HG02870 (cell line): ENCODE data around the gene ANKRD24.
A peak's percentile ranks its signal among the peaks of the same experiment; 100 is the strongest.
"Not testable (repeated sequence)": the region's sequence is repeated elsewhere in the genome, so short reads cannot be mapped to it uniquely, and the experiment has no call there.

Experiments
- ATAC-seq: cut with Tn5 transposase; IDR thresholded peaks from one replicate; pipeline ENCODE4 v1.9.1; 2021; ENCODE audit warnings: mild to moderate bottlenecking, moderate library complexity; ENCODE audit not compliant: unreplicated experiment

ANKRD24 gene

DNA sequence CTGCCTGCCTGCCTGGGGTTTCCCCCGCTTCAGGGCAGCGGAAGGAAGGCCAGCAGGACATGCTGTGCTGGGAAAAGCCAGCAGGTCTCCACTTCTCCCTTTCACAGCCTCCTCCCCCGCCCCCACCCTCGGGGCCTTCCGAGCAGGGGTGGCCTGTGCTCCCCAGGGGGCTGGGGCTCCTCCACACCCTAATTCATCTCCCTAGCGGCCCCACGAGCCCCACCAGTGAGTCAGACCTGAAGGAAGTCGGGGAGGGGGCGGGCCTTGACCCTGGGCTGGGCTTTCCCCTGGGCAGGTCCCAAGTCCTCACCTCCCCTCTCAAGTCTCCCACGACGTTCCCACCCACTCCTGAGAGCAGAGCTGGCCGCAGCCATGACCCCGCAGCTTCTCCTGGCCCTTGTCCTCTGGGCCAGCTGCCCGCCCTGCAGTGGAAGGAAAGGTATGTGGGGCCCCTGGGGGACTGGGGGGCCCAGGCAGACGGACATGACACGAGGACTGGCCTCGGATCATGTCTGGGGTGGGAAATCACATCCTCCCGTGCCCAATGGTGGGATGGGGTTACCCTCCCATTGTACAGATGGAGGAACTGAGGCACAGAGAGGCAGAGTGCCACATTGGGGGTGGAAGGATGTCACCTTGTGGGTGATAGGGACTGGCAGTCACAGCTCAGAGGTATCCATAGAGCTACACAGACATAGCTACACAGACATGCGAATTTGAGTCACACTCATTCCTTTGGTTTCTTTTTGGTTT lies 46.9 kb downstream of the ANKRD24 start, which contains the start of gene EBI3:
TSS of gene EBI3 (plus strand) at position 345 of the 753 bp plus-strand sequence. CDS start at position 373, 28 bp downstream.
- peak; percentile 56 for ATAC-seq

DNA sequence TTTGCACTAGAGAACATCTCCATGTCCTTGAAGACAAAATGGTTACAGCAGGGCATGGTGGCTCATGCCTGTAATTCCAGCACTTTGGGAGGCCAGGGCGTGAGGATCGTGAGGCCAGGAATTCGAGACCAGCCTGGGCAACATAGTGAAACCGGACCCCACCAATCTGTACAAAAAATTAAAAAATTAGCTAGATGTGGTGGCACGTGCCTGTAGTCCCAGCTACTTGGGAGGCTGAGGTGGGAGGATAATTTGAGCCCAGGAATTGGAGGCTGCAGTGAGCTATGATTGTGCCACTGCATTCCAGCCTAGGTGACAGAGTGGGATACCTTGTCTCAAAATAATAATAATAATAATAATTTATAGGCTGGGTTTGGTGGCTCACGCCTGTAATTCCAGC lies 47.7 kb downstream of the ANKRD24 start:
- not testable (repeated sequence) for ATAC-seq

DNA sequence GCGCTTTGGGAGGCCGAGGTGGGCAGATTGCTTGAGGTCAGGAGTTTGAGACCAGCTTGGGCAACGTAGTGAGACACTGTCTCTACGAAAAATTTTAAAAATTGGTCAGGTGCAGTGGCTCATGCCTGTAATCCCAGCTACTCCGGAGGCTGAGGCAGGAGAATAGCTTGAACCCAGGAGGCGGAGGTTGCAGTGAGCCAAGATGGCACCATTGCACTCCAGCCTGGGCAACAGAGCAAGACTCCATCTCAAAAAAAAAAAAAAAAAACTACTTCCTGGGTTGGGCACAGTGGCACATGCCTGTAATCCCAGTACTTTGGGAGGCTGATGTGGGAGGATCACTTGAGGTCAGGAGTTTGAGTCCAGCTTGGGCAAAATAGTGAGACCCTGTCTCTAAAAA lies 49.0 kb downstream of the ANKRD24 start:
- ATAC-seq, result not testable (repeated sequence)

DNA sequence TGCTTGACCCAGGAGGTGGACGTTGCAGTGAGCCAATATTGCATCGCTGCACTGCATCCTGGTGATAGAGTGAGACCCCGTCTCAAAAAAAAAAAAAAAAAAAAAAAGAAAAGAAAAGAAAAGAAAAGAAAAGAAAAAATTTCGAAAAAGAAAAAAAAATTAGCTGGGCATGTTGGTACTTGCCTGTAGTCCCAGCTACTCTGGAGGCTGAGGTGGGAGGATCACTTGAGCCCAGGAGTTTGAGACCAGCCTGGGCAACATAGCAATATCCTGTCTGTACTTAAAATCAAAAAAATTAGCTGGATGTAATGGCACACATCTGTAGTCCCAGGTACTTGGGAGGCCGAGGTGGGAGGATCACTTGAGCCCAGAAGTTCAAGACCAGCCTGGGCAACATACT lies 49.6 kb downstream of the ANKRD24 start:
- not testable (repeated sequence) for ATAC-seq

DNA sequence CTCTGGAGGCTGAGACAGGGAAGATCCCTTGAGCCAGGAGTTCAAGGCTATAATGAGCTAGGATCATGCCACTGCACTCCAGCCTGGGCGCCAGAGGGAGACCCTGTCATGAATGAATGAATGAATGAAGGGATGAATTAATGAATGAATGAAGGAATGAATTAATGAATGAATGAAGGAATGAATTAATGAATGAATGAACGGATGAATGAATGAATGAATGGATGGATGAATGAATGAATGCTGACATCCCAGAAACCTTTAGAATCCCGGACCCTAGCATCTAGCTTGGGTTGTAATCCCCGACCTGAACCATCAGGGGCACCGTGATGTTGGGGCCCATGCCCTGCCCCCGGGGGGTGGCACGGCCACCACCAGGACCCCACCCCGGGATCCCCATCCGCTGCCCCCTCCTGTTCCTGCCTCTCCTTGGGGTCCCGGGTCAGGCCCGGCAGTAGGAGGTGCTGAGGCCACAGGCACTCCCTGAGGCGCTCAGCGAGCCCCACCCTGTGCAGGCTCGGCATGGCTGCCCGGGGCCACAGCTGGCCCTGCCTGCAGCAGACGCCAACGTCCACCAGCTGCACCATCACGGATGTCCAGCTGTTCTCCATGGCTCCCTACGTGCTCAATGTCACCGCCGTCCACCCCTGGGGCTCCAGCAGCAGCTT lies 50.3 kb downstream of the ANKRD24 start:
- ATAC-seq, result no peak

DNA sequence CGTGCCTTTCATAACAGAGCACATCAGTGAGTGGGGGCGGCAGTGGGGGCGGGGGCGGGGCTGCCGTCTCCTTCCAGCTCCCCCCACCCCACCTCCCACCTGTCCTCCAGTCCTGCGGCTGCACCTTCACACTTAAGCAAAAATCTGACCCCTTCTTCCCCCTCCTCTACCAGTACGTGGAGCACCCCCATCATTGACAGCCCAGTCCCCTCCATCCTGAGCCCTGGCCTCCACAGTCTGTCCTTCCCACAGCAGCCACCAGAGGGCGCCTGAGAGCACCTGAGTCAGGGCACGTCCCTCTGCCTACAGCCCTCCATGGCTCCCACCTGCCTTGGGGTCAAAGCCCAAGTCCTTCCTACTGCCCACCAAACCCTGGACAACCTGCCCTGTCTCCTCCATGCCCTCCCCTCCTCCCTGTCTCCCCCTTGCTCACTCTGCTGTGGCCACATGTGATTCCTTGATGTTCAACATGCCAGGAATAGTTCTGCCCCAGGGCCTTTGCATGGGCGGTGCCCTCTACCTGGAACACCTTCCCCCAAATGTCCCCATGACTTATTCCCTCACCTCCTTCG lies 50.9 kb downstream of the ANKRD24 start:
- ATAC-seq, result no peak

DNA sequence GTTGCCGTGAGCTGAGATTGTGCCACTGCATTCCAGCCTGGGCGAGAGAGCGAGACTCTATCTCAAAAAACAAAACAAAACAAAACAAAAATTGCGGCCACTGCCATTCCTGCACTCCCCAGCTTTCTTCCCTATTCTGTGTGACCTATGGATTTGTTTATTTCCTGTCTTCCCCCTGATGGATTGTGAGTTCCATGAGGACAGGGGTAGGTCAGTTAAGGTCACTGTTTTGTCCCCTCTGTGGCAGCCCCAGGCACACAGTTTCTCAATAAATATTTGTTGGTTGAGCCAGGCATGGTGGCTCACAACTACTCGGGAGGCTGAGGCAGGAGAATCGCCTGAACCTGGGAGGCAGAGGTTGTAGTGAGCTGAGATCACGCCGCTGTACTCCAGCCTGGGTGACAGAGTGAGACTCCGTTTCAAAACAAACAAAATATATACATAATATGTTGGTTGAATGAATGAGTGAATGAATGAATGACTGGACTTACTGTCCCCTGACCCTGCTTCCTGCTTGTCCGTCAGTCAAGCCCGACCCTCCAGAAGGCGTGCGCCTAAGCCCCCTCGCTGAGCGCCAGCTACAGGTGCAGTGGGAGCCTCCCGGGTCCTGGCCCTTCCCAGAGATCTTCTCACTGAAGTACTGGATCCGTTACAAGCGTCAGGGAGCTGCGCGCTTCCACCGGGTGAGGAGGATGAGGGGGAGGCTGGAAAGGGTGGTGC lies 51.8 kb downstream of the ANKRD24 start:
- ATAC-seq, result no peak

DNA sequence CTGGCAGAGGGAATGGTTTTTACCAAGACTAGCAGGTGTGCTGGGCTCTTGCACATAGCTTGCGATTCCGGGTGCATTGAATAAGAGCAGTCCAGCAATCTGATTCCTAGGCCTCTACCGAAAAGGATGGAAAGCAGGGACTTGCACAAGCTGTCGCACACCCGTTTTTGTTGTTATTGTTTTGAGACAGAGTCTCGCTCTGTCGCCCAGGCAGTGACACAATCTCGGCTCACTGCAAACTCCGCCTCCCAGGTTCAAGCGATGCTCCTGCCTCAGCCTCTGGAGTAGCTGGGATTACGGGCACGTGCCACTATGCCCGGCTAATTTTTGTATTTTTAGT lies 52.3 kb downstream of the ANKRD24 start:
- ATAC-seq, result no peak

DNA sequence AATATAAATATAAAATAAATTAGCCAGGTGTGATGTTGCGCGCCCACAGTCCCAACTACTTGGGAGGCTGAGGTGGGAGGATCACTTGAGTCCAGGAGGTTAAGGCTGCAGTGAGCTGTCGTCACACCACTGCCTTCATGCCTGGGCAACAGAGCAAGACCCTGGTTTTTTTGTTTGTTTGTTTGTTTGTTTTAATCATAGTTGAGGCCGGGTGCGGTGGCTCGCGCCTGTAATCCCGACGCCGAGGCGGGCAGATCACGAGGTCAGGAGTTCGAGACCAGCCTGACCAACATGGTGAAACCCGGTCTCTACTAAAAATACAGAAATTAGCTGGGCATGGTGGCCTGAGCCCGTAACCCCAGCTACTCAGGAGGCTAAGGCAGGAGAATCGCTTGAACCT lies 55.0 kb downstream of the ANKRD24 start:
- ATAC-seq, result not testable (repeated sequence)

DNA sequence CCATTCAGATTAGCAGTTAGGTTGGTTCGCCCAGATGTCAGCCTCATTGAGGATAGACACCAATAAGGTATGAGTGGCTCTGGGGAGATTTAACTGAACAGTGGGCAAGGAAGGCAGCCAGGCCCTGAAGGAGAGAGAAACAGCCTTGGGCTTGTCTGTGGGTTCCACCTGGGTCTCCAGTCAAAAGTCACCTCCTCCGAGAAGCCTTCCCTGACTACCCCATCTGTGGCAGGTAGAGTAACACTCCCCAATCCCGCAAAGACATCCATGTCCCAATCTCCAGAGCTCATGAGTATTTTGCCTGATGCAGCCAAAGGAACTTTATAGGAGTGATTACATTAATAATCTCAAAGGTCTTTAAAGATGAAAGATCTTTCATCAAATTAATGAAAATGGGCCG lies 56.3 kb downstream of the ANKRD24 start:
- ATAC-seq, result no peak

DNA sequence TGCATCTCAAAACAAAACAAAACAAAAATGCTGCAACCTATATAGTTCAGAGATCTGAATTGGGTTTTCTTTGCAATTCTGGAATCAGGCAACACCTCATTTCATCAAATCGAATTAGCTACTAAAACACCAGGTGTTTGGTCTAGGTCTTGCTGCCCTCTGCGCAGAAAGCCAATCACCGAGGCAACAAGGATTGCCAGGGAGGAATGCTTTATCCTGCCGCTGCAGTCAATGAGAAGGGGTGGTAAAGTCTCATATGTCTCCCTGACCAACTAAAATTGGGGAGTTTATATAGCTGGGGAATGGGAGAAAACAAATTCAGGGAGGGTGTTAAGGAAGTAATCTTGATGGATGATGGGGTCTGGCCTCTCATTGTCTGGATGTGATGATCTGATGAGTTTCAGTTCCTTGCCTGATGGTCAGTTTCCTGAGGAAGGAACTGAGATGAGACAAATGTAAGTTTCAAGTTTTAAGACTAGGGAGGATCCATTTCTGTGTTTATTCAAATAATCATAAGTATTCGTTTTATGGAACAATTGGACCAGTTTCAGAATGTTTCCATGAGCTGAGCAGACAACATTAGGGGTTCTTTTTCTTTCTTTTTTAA lies 59.4 kb downstream of the ANKRD24 start:
- ATAC-seq, result no peak

DNA sequence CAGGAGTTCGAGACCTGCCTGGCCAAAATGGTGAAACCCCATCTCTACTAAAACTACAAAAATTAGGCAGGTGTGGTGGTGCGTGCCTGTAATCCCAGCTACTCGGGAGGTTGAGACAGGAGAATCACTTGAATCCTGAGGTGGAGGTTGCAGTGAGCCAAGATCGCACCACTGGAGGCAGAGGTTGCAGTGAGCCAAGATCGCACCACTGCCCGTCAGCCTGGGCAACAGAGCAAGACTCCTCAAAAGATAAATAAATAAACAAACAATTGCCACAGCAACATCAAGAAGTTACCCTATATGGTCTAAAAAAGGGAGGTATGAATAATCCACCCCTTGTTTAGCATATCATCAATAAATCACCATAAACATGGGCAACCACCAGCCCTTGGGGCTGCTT lies 63.4 kb downstream of the ANKRD24 start:
- ATAC-seq, result not testable (repeated sequence)

DNA sequence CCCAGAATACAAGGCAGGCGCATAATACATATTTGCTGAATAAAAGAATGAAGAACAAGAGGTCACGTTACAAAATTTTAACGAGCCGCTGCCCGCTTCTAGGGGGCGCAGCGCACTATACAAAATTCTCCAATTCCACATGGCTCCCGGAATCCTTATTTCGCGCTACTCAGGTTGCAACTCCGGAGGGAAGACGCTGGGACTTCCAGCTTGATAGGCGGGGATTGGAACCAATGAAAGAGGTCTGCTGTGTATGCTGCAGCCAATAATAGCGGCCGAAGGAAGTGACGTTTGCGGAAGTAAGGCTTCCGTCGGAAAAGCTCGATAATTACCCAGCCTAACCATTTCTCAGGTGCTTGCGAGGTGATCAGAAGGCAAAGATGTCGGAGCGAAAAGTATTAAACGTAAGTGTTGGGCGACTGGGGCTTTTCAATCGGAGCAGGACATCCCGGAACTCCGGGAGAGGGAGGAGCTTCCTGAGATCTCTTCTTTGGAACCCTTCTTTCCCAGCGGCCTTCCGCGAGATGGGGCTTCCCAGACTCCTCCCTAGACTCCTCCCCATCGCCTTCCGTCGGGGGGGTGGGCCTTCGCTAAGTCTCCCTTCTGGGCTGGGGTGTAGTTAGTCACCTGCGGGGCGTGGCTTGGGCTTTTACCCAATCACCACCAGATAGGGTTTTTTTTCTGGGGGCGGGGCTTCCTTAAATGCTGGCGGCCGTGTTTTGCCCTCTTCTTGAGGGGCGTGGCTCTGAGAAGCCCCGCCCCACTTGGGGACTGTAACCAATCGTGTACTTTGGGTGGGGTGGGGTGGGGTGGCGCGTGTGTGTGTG lies 64.5 kb downstream of the ANKRD24 start, which contains the start of gene YJU2:
TSS of gene YJU2 (plus strand) at position 314 of the 827 bp plus-strand sequence. CDS start at position 381, 67 bp downstream.
- ATAC-seq, result peak; percentile 86

DNA sequence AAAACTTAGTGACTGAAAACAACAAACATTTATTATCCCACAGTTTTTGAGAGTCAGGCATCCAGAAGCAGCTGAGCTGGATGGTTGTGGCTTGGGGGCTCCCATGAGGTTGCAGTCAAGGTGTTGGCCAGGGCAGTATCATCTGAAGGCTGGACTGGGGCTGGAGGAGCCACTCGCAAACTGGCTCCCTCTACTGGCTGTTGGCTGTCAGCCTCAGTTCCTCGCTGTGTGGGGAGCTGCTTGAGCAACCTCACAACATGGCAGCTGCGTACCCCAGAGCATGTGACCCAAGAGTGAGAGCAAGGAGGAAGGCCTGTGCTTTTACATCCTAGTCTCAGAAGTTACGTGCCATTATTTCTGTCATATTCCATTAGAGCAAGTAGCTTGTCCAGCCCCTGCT lies 74.1 kb downstream of the ANKRD24 start:
- no peak for ATAC-seq

DNA sequence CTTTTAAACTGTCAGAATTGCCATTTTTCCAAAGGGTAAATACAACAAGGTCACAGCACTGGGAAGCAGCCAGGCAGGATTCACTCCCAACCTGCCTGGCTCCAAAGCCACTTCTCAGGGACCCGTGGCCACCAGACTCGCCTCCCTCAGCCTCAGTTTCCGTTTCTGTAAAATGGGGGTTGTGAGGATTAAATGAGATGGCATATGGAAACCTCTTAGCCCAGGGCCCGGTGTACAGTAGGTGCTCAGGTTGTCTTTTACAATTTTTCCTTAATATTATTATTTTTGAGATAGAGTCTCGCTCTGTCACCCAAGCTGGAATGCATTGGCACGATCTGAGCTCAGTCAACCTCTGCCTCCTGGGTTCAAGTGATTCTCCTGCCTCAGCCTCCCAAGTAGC lies 74.5 kb downstream of the ANKRD24 start:
- no peak for ATAC-seq

DNA sequence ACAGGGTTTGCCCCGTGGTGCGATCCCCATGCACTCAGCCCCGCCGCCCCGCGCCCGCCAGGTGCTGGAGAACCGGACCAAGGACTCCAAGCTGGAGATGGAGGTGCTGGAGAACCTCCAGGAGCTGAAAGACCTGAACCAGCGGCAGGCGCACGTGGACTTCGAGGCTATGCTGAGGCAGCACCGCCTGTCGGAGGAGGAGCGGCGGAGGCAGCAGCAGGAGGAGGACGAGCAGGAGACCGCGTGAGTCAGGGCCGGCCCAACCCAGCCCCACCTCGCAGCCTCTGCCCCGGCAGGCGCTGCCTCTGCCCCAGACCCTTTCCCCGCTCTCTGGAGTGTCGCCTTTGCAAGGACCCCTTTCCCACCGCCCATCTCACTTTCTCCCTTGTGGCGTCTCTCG lies 75.7 kb downstream of the ANKRD24 start:
- no peak for ATAC-seq

DNA sequence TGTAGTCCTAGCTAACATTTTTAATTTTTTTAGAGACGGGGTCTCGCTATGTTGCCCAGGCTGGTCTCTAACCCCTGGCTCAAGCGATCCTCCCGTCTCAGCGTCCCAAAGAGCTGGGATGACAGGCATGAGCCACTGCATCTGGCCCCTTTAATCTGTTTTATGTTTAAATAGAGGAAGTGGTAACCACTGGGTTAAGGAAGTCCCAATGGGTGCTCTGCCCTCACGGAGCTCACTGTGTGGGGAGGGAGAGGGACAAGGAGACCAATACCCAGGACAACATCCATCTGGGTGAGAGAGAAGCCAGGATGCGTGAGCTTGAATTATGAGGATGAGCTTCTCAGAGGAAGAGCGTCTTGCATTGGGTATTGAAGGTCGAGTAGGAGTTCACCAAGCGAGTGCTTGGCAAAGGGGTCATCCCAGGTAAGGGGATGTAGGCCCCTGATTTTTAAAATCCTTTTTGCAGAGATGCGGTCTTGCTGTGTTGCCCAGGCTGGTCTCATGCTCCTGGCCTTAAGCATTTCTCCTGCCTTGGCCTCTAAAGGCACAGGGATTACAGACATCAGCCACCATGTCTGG lies 78.2 kb downstream of the ANKRD24 start:
- no peak for ATAC-seq

DNA sequence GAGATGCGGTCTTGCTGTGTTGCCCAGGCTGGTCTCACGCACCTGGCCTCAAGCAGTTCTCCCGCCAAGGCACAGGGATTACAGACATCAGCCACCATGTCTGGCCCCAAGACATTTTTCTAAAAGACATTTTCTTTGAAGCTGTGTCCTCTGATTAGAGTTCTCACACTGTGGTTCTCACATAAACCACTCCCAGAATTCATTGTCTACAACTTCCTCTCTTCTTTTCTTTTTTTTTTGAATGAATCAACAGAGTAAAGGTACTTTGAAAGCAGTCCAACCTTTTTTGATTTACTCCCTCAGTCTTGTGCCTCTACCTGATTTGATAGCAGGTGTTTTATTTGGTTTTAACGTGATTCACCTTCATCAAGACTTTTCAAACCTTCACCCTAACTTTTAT lies 82.3 kb downstream of the ANKRD24 start:
- ATAC-seq, result no peak

DNA sequence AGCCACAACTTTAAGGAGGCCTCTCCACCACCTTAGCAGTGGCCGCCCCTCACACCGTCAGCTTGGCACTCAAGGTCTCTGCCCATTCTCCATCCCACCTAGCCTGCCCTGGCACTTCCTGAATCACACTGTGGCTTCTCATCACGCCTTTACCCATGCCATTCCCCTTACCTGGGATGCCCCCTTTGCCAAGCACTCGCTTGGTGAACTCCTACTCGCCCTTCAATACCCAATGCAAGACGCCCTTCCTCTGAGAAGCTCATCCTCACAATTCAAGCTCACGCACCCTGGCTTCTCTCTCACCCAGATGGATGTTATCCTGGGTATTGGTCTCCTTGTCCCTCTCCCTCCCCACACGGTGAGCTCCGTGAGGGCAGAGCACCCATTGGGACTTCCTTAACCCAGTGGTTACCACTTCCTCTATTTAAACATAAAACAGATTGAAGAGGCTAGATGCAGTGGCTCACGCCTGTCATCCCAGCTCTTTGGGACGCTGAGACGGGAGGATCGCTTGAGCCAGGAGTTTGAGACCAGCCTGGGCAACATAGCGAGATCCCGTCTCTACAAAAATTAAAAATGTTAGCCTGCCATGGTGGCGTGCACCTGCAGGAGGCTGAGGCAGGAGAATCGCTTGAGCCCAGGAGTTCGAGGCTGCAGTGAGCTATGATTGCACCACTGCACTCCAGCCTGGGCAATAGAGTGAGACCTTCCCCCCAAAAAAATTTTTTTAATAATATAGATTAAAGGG lies 83.9 kb downstream of the ANKRD24 start:
- no peak for ATAC-seq
